NOMO-1 treated with dmso at 0.1 percent for 144 hours (cell line): ENCODE measurements around the gene SLC25A25.
A peak's percentile ranks its signal among the peaks of the same experiment; 100 is the strongest.

Experiments used
- DNase-seq: peaks from one replicate; lab custom pipeline; 2025; ENCODE audit not compliant: unreplicated experiment; lab: John Stamatoyannopoulos, UW

Gene SLC25A25

GRCh38 chr9:128072144-128073021, 4.4 kb downstream of the SLC25A25 start:
- peak; percentile 74 for DNase-seq

GRCh38 chr9:128073253-128073886, 5.3 kb downstream of the SLC25A25 start:
- no peak for DNase-seq

DNA sequence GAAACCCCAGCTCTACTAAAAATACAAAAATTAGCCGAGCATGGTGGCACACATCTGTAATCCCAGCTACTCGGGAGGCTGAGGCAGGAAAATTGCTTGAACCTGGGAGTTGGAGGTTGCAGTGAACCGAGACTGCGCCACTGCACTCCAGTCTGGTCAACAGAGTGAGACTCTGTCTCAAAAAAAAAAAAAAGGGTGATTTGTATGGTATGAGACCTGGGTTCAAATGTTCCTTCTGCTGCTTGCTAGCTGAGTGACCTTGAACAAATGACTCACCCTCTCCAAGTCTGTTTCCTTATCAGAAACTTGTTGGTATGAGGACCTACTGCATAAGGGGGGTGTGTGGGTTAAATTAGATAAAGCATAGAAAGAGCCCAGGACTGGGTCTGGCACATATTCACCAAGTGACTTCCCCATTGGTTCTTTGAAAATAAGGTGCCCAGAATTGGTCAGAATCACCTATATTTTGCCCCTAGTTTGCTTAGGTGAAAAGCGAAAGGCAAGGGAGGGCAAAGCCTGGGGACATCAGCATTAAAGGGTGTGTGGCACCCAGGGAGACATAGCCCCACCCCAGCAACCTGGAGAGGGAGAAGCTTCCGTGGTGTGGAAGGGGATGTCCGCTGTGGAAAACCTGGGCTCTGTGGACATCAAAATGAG, 9.9 kb downstream of the SLC25A25 start:
- no peak for DNase-seq

GRCh38 chr9:128078504-128079434, 10.7 kb downstream of the SLC25A25 start:
- DNase-seq = peak; percentile 56

DNA sequence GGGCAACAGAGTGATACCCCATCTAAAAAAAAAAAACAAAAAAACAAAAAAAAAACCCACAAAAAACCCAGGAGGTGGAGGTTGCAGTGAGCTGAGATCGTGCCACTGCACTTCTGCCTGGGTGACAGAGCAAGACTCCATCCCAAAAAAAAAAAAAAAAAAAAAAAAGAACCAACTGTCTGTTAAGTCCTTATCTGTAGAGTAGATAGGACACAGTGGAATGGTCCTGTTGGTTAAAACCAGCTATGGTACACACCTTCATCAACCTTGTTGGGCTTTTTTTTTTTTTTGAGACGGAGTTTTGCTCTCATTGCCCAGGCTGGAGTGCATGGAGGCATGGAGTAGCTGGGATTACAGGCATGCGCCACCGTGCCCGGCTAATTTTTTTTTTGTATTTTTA, 12.2 kb downstream of the SLC25A25 start:
- no peak for DNase-seq

DNA sequence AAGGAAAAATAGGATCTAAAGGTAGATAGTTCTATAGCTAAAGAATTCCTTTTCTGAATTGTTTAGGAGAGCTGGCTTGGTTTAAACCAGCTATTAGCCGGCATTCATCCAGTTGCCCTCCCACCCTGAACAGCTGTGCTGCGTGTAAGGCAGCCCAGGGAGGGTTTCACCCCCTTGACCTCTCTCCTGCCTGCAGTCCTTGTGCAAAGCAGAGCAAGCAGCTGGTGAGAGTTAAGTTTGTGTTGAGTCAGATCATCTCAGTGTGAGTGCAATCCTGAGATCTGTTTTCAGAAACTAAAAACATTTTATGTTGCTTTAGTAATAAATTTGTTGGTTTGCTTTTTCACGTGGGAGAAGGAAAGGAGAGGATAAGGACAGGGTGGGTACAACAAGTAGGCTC, 13.0 kb downstream of the SLC25A25 start:
- no peak for DNase-seq

DNA sequence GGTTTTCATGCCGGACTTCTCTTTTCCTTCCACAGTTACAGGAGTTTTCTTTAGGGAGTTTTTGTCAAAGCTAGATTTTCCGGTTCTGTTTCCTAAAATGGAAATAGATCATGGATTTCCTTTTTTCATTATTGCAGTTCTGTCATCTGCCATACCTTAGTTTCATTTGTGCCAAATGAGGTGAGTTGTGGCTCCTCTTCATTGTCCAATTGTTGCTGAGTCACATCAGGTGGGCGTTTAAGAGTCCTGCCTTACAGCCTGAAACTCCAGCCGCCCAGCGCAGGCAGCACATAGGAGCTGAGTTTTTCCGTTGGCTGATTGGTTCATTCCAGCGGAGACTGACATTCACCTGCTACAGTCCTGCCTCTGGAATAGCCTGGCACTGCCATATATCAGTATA, 14.1 kb downstream of the SLC25A25 start:
- DNase-seq = no peak

DNA sequence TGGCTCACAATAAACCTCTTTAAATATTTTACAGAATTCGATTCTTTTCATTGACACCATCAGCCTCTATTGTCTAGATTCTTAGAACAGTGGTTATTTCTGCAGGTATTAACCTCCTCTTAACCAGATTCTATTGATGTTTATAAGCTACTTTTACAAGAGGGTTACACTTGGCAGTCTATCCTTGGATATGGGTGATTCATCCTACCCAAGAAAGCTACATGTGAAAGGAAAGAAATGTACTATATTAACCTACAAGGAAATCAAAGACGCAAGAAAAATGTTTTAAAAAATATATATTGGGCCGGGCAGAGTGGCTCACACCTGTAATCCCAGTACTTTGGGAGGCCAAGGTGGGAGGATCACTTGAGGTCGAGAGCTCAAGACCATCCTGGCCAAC, 16.7 kb downstream of the SLC25A25 start:
- DNase-seq = no peak

GRCh38 chr9:128085943-128086342, 17.9 kb downstream of the SLC25A25 start:
- no peak for DNase-seq

GRCh38 chr9:128087262-128087661, 19.2 kb downstream of the SLC25A25 start:
- DNase-seq = no peak

- DNase-seq = no peak
Measured at GRCh38 chr9:128088253-128088945, 20.4 kb downstream of the SLC25A25 start.

DNA sequence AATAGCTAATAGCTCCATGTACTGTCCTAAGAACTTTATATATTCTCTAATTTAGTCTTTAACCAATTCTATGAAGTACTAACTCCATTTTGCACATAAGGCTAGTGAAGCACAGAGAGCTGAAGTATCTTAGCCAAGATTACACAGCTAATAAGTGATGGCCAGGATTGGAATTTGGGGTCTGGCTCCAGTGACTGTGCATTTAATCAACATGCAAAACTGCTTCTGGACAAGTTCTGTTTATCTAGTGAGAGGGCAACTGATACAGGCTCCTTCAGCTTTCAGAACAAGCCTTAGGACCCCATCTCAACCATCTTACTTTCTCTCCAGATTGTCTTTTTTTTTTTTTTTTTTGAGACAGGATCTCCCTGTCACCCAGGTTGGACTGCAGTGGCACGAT, 21.3 kb downstream of the SLC25A25 start:
- DNase-seq = no peak

DNA sequence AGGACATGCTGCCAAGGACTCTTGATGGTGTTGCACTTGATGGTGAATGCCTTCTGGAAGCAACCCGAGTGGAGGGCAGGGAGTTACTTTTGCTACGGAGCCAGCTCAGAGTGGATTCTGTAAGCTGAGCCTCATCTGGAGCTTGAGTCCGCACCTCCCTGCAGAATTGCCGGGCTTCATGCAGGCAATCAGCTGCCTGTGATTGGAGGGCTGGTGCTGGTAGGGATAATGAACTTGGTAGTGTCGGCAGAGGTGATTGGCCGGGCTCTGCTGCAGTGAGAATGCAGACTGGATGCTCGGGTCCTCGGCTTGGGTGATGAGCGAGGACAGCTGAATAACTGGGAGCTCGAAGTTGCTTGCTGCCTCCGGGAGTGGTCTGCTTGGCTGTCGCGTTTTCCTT, 23.1 kb downstream of the SLC25A25 start:
- DNase-seq = no peak

- no peak for DNase-seq
Measured at GRCh38 chr9:128091571-128091970, 23.5 kb downstream of the SLC25A25 start.

- DNase-seq = no peak
Measured at GRCh38 chr9:128092199-128092977, 24.4 kb downstream of the SLC25A25 start.

- DNase-seq = no peak
Measured at GRCh38 chr9:128093011-128093410, 25.0 kb downstream of the SLC25A25 start.

DNA sequence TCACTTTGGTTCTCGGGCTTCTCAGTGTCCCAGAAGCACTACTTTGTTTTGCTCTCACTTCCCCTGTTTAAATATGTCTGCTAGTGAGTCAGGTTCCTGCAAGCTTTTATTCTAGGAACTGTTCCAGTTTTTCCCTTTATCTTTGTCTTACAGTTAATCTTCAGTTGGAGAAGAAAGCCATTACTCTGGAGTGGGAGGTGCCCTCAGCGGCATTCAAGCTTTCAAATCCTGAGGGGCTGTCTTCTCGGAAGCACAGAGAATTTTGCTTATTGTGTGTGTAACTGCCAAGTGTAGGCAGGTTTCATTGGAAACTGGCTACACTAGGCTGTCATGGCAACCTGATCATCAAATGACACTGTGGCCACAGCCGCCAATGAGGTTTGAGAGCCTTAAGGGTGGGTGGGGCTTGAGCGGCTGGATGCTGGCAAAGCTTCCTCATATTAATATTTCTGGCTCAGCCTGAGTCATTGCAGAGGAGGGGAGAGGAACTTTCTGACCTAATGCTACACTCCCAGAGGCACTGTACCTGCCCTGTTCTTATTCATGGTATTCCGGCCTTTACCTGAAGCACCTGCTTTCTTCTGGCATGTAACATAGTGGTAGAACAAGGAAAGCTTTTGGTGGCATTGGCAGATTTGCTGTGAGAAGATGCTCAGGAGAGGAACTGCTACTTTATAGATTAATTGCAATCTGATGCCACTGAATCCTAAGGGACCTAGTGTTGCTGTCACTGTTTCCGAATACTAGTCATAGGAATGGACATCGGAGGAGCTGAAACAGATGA, 26.3 kb downstream of the SLC25A25 start:
- DNase-seq = peak; percentile 89

DNA sequence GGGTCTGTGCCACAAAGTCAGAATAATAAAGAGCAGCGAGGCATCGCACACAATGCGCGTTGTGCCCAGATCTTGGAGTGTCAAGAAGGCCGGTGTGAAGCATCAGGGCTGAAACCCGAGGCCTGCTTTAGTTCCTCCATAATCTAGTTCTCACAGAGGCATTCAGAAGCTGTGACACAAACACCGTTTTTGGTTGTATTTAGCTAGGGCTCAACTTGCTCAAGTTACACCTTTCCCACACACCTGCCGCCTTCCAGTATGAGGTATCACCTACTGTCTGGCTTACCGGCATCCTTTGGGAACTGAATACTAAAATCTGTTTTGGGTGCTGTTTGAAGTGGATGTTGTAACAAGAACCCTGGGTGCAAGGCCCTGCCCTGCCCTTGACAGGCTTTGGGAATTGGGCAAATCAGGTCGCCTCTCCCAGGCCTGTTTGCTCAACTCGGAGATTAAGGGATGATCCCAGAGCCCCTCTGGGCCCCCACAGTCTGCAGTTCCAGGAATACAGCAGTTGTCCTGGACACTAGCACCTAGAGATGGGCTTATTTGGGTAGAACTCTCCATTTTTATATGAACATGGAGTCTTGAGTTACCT, 27.0 kb downstream of the SLC25A25 start:
- DNase-seq = no peak
